Erythroblast (primary cell): ENCODE measurements around the gene COL4A4.

Experiments used
- GATA1 ChIP-seq: IDR thresholded peaks from 2 replicates; pipeline ENCODE4 v1.6.1; 2011; ENCODE audit warnings: low read depth, mild to moderate bottlenecking, control low read depth, low read length, moderate library complexity
- POLR2A ChIP-seq: IDR thresholded peaks from 2 replicates; pipeline ENCODE4 v1.6.1; 2011; ENCODE audit warnings: mild to moderate bottlenecking, low read length

DNA sequence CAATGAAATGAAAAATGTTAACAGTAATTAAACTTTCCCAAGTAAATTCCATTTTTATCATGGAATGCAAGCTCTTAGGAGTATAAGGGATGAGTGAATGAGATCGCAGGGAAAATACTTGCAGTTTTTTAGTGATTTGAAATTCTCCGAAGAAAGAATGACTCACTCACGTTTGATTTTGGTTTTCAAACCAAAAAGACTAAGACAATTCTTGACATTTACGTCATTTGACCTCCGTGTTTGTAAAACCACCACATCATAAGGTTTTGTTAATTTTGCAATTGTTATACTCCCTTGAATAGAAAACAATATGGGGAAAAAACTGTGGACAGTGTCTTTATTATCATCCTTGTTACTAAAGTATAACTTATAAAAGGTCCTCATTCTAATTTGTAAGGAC lies 29.4 kb downstream of the COL4A4 start:
- TF ChIP-seq POLR2A (no peak), GATA1 (no peak)
